ENCODE data around the gene SLC25A20.

Gene SLC25A20

DNA sequence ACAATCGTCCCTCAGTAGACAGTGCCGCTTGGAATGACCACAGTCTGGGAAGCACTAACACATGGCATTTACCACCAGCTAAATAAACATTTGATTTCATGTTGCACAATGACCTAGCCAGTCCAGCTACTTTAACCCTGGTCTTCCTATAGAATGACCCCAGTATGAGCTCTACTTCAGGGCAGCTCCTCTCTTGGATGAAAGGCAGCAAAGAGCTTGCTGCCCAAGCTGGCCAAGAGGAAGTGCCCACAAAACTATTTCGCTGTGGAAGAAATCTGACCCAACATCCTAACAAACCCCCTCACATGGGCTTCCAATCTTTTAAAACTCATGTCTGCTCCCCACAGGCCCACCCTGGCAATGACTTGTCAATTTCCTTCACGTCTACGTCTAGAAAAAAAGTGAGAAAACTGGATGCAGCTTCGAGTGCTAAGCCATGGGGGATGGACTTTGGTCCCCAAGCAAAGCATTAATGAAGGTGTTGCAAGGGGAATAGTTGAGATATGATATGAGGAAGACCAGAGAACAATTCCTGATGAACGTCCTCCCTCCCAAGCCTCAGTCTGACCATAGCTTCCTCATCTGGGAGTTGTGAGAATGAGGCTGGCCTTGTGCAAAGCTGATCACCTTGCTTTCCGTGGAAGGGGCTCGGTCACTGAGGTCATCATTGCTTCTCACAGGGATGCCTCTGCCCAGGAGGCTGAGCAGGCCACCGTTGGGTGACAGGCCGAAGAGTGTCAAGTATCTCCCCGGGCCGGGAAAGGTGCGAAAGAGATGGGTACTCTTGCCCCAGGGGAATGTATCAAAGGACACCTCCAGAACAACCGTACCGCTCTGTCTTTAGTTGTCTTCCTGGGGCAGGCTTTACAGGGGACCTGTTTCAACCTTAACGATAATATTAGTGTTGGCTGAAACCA is 964 bp downstream of the SLC25A20 start:
- no peak for DNase-seq

DNA sequence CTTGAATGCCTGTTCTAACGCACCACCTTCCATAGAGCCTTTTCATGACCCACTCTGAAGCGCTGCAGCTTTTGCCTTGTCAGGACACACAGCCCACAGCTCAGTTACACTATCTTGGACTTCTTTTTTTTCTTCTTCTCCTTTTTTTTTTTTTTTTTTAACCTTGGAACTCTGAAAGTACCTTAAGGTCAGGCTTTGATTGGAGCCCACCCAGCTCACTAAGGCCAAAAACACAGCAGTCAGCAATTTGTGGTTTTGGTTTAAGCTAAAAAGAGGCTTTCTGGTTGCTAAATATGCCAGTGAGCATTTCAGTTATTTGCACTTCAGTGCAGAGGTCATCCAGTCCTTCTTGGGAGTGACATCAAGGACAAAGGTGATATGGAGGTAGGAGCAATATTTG is 1.7 kb downstream of the SLC25A20 start:
- DNase-seq = no peak

DNA sequence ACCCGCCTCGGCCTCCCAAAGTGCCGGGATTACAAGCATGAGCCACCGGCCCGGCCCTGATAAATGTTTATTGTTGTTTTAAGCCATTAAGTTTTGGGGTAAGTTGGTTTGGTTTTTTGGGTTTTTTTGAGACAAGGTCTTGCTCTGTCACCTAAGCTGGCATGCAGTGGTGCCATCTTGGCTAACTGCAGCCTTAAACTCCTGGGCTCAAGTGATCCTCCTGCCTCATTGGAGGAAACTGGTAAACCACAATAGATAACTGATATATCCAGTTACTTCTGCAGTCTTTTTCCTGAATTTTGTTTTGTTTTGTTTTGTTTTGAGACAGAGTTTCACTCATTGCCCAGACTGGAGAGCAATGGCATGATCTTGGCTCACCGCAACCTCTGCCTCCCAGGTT is 4.2 kb downstream of the SLC25A20 start:
- no peak for DNase-seq

- no peak for DNase-seq
Observed at GRCh38 chr3:48891606-48892005, 7.1 kb downstream of the SLC25A20 start.

DNA sequence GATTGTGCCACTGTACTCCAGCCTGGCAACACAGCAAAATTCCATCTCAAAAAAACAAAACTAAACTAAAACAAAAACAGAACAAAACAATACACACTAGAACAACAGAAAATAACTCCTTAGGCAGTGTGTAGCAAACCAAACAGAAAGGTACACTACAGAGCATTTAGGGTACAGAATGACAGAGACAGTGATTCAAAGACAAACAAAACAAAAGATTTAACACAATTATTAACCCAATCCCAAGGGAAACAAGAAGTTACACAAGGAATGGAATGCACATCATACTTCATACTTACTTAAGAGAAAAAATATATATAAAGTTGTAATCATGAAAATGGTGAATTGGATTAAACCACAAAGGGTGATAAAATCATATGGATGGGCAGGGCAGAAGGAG is 12.9 kb downstream of the SLC25A20 start:
- DNase-seq = no peak

DNA sequence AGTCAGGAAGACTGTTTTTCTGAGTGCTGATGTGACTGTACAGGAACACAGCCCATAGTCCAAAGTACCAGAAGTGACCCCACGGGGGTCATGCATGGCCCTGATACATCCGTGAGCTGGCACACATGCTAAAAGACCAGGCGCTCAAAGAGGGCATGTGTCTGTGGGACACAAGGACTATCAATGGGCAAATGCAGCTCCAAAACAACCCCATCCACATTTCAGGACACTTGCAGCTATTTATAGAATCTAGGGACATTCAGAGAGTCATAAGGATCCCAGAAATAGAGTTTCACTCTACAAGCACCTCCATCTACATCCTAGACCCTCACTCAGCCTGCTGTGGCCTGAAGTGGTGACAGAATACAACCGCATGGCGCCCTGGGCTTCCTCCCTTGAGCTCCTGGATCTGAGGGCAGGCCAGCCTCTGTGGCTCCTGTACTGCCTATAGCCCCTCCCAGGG is 17.0 kb downstream of the SLC25A20 start:
- no peak for DNase-seq

GRCh38 chr3:48881006-48881405 is 17.7 kb downstream of the SLC25A20 start:
- no peak for DNase-seq

- DNase-seq = no peak
Observed at GRCh38 chr3:48879994-48880377, 18.7 kb downstream of the SLC25A20 start.

DNA sequence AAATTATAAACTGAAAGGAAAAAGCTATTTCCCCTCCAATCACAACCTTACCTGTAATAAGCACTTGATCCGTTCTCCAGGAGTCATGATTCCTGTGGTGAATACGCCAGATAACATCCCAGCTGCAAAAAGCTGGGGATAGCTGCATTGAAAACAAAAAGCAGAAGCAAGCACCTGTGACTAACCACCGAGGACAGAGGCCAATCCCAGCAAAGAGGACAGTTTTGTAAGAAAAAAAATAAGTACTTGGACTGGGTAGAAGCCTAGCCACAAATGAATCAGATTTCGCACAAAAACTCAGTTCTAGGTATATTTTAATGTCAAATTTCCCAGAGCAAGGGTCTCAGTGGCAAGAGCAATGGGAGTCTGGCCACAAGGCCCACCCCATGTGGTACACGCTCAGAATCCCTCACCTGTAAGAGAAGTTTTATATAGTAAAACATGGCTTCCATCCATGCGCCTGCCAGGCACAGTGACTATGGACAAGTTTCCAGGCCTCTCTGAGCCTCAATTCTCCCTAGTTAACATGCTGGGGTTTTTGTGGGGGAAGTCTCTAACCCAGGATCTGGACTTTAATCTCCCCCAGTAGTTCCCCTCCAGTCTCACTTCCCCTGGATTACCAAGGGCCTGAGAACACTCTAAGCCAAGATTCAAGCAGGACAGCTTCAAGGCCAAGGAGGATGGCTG is 19.2 kb downstream of the SLC25A20 start:
- DNase-seq = no peak

DNA sequence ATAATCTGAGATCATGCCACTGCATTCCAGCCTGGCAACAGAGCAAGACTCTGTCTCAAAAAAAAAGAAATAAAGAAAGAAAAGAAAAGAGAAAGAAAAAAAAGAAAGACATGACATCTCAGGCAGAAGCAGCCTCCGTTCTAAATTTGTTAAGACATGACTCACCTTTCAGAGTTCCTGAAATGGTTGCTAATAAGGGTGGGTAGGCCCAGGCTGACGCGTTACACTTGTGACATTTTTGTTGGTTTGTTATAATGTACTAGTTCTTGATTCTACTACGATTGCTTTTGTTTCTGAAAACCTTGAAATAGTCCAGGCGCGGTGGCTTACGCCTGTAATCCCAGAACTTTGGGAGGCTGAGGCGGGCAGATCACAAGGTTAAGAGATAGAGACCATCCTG is 21.0 kb downstream of the SLC25A20 start:
- DNase-seq = no peak

DNA sequence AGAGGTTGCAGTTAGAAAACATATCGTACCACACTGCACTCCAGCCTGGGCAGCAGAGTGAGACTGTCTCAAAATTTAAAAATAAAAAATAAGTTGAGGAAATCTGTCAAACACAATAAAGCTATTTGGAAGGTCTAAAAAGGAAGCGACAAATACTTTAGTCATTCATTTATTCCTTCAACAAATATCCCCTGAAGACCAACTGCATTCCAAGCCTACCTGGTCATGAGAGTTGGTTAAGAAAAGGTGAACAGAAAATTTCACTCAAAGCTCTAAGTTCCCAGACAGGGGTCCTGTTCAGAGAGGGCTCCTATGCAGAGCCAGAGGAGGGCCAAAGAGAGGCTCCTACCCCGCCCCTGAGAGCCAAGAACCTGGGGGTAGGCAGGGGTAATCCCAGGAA is 35.6 kb downstream of the SLC25A20 start:
- DNase-seq = no peak

DNA sequence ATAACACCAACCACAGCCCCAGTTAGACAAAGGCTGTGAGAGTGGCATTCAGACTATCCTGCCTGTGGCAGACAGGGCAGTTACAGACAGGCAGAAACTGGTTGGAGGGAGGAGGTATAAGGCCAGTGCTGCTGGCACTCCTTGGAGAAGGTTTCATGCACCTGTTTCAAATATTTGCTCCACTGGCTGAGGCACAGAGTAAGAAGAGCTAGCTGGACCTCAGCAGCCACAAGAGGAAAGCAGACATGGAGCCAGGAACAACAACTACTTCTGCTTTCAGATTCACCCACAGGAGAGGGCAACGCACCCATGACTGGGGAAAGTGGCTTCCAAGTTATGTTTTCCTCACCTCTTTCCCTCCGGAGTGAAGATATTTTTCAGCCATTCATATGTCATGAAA is 39.5 kb downstream of the SLC25A20 start:
- DNase-seq = no peak

- no peak for DNase-seq
Observed at GRCh38 chr3:48858709-48859108, 40.0 kb downstream of the SLC25A20 start.

DNA sequence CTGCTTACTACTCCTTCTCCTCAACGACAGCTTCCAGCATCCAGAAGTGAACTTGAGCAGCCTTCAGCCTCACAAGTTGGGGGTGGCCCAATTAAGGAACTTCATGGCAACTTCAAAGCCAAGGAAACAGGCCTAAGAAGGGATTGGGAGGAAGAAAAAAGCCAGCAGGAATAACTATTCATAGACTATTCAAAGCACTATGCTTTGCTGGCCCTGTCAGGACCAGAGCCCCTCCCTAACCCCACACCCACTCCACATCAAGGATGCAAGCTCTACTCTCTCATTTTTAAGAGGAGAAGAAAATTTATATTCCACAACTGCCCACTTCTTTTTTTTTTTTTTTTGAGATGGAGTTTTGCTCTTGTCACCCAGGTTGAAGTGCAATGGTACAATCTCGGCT is 41.0 kb downstream of the SLC25A20 start:
- DNase-seq = no peak

DNA sequence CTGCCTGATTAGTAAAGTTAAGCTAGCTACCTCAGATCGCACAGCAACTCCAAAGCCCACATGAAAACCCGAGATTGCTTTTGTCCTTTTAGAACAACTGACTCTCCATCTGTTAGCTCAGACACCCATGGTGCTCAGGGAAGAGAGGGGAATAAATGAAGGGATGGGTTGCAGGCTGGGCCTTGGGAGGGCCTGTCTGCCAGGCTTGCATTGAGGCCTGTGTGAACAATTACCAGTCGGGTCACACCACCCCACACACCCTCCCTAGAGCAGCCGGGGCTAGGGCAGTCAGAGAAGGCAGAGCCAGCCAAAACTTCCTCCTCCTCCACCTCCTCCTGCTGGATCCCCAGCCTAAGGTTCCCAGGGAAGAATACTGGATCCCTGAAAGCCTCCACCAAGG is 42.2 kb downstream of the SLC25A20 start:
- no peak for DNase-seq

DNA sequence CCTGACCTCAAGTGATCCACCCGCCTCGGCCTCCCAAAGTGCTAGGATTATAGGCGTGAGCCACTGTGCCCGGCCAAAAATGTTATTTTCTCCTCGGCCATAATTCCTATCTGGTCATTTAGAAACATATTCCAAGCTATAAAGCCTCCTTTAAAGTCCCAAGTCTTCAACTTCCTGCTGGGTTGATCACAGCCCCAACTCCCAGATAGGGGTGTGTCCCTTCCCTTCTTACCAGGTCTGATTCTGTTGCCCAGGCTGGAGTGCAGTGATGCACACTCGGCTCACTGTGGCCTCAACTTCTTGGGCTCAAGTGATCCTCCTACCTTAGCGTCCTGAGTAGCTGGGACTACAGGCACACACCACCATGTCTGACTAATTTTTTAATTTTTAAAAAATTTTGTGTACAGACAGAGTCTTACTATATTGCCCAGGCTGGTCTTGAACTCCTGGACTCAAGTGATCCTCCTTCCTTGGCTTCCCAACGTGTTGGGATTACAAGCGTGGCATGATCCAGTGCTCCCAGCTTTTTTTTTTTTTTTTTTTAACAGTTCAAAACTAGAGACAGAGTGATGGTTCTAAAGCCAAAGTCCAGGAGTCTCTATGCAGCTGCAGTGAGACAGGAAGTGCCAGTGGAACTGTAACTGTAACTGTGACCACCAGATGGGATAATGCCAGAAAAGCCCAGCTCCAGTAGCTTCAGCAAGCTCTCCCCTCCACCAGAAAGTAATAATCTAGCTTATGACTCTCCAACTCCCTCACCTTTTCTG is 42.8 kb downstream of the SLC25A20 start:
- DNase-seq = no peak

DNA sequence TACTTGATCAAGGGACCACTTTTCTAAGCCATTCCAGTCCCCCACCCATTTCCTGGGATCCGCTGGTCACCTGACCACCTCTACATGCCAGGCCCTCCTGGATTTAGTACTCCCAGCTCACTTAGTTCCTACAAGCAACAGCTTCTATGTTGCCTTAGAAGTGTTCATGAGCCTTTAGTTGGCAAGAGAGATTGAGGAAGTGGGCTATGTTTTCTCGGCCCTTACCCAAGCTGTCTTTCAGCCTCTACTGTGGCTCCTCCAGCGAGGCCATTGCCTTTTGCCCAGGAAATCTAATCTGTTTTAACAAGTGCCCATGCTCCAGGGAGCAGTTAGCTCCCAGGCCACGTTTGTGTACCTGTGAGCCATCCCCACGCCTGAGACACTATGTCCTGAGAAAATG is 46.5 kb downstream of the SLC25A20 start:
- no peak for DNase-seq

GRCh38 chr3:48851407-48851806 is 47.3 kb downstream of the SLC25A20 start:
- DNase-seq = no peak

DNA sequence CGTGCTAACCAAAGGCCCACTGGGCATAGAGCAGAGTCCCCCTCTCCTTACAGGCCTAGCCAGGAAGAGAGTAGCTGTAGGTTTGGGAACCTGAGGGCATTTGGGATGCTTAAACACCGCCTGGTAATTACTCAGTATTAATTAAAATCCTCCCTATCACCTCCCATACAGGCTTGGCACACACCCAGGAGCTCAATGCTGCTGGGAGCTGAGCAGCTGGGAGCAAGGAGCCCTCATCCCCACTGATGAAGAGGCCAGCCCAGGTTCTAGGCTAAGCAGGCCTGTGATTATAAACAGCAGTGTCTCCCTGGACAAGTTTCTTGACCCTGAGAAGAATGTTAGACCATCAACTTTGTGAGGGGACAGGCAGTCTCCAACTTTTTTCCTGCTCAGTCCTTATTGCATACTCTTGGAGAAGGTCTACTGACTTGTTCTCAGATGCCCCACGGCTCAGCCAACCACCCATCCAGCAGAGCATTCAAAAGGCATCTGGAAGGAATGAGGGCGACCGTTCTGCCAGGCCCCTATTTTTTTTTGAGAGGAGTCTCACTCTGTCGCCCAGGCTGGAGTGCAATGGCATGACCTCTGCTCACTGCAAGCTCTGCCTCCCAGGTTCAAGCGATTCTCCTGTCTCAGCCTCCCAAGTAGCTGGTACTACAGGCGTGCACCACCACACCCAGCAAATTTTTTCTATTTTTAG is 49.7 kb downstream of the SLC25A20 start:
- DNase-seq = no peak

DNA sequence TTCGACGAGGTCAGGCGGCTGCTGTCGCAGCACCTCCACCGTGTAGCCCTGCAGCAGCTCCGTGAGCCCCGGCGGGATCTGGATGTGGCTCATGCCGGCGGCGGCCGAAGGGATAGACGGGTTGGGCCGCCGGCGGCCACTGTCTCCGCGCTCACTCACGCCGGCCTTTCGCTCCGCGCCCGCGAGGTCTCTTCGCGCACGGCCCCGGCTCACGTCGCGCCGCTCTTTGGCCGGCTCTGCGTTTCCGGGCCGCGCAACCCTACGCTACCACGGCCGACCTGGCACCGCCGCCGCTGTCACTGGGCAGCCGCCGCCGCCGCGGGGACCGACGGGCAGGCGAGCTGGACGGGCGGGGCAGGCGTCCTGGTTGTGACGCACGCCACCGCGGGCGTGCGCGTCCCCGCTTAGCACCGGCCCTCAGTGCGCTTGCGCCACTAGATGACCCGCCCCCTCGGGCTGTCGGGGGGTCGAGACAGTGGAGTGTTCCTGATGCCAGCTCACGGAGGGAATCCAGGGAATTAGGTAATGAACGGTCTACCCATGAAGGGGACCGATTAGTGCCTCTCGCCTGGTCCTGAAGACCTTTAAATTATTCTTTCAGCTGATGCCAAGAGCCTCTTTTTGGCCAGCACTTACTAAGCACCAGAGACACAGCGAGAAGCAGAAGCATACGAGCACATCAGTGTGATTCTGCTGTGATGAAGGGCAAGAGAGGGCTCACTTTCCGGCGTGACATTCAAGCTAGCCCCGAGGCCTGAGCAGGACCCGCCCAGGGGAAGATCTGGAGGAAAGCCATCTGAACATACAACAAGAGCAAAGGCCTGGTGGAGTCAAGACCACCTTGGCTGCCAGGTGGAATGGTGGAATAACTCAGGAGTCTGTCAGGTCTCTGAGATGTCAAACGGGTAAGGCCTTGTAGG is 50.9 kb downstream of the SLC25A20 start, which contains the start of gene PRKAR2A:
Gene PRKAR2A, minus strand, starts transcription at position 371 of the 920 bp plus-strand sequence. Its CDS starts 278 bp downstream, at position 93.
- DNase-seq = peak; percentile 88

GRCh38 chr3:48847053-48847503 is 51.6 kb downstream of the SLC25A20 start:
- peak; percentile 47 for DNase-seq
